ENCODE measurements around the gene SCN11A.

Gene SCN11A

GRCh38 chr3:39028546-39028945, 23.2 kb downstream of the SCN11A start:
- no peak for DNase-seq (ENCODE audit: low spot score in 2 of 2)
- no peaks in the 10 kb centered on the region for H3K9me3 Mint-ChIP-seq
- no peaks in the 10 kb centered on the region for H3K4me1 Mint-ChIP-seq

GRCh38 chr3:39025222-39025970, 26.3 kb downstream of the SCN11A start:
- Mint-ChIP-seq H3K4me3 (no peak overlapping the region), H3K27ac (no peak overlapping the region), H3K9me3 (no peaks in the 10 kb centered on the region), H3K4me1 (no peaks in the 10 kb centered on the region), H3K36me3 (no peaks in the 10 kb centered on the region)
- DNase-seq (ENCODE audit: low spot score in 2 of 2) (no peak), ATAC-seq (no peak)

More at GRCh38 chr3:39028546-39028945, 23.2 kb downstream of the SCN11A start:
- no peak overlapping the region for H3K27ac Mint-ChIP-seq
- no peak for ATAC-seq
- no peak overlapping the region for H3K4me3 Mint-ChIP-seq
- no peaks in the 10 kb centered on the region for H3K36me3 Mint-ChIP-seq

GRCh38 chr3:39024497-39024896, 27.2 kb downstream of the SCN11A start:
- Mint-ChIP-seq H3K4me3 (no peak overlapping the region), H3K27ac (no peak overlapping the region)

GRCh38 chr3:39022286-39022630, 29.5 kb downstream of the SCN11A start:
- H3K9me3 Mint-ChIP-seq: no peaks in the 10 kb centered on the region
- no peak overlapping the region for H3K27ac Mint-ChIP-seq
- H3K4me3 Mint-ChIP-seq: no peak overlapping the region
- H3K4me1 Mint-ChIP-seq: no peaks in the 10 kb centered on the region
- H3K36me3 Mint-ChIP-seq: no peaks in the 10 kb centered on the region
- no peak for DNase-seq (ENCODE audit: low spot score in 2 of 2)
- ATAC-seq: no peak

More at GRCh38 chr3:39024497-39024896, 27.2 kb downstream of the SCN11A start:
- ATAC-seq: no peak
- Mint-ChIP-seq H3K4me1 (no peaks in the 10 kb centered on the region), H3K9me3 (no peaks in the 10 kb centered on the region), H3K36me3 (no peaks in the 10 kb centered on the region)
- DNase-seq (ENCODE audit: low spot score in 2 of 2): no peak

- DNase-seq (ENCODE audit: low spot score in 2 of 2) (no peak), ATAC-seq (no peak)
- no peaks in the 10 kb centered on the region for H3K4me1 Mint-ChIP-seq
- no peak overlapping the region for H3K27ac Mint-ChIP-seq
- no peak overlapping the region for H3K4me3 Mint-ChIP-seq
- no peaks in the 10 kb centered on the region for H3K9me3 Mint-ChIP-seq
- no peaks in the 10 kb centered on the region for H3K36me3 Mint-ChIP-seq
These were observed 30.1 kb downstream of the SCN11A start for GRCh38 chr3:39021465-39022285.

- Mint-ChIP-seq H3K36me3 (no peaks in the 10 kb centered on the region), H3K4me3 (no peak overlapping the region), H3K9me3 (no peaks in the 10 kb centered on the region), H3K4me1 (no peaks in the 10 kb centered on the region), H3K27ac (no peak overlapping the region)
- ATAC-seq: no peak
- no peak for DNase-seq (ENCODE audit: low spot score in 2 of 2)
These were observed 30.7 kb downstream of the SCN11A start for GRCh38 chr3:39021029-39021428.

GRCh38 chr3:39019299-39019698, 32.4 kb downstream of the SCN11A start:
- DNase-seq (ENCODE audit: low spot score in 2 of 2) (no peak), ATAC-seq (no peak)
- H3K36me3 Mint-ChIP-seq: no peaks in the 10 kb centered on the region
- no peaks in the 10 kb centered on the region for H3K4me1 Mint-ChIP-seq
- H3K27ac Mint-ChIP-seq: no peak overlapping the region
- H3K4me3 Mint-ChIP-seq: no peak overlapping the region
- no peaks in the 10 kb centered on the region for H3K9me3 Mint-ChIP-seq

- no peaks in the 10 kb centered on the region for H3K4me1 Mint-ChIP-seq
- H3K27ac Mint-ChIP-seq: no peak overlapping the region
- H3K9me3 Mint-ChIP-seq: no peaks in the 10 kb centered on the region
- H3K36me3 Mint-ChIP-seq: no peaks in the 10 kb centered on the region
- no peak for DNase-seq (ENCODE audit: low spot score in 2 of 2)
- H3K4me3 Mint-ChIP-seq: no peak overlapping the region
- ATAC-seq: no peak
These were observed 36.3 kb downstream of the SCN11A start for GRCh38 chr3:39015418-39015817.

GRCh38 chr3:39013921-39014509, 37.7 kb downstream of the SCN11A start:
- Mint-ChIP-seq H3K4me3 (no peak overlapping the region), H3K9me3 (no peaks in the 10 kb centered on the region), H3K27ac (no peak overlapping the region), H3K36me3 (no peaks in the 10 kb centered on the region), H3K4me1 (no peaks in the 10 kb centered on the region)
- no peak for ATAC-seq
- DNase-seq (ENCODE audit: low spot score in 2 of 2): no peak

- H3K27ac Mint-ChIP-seq: no peak overlapping the region
- H3K9me3 Mint-ChIP-seq: no peaks in the 10 kb centered on the region
- no peaks in the 10 kb centered on the region for H3K4me1 Mint-ChIP-seq
- ATAC-seq: no peak
- H3K36me3 Mint-ChIP-seq: no peaks in the 10 kb centered on the region
- DNase-seq (ENCODE audit: low spot score in 2 of 2): no peak
- H3K4me3 Mint-ChIP-seq: no peak overlapping the region
These were observed 38.5 kb downstream of the SCN11A start for GRCh38 chr3:39013289-39013688.

GRCh38 chr3:39011191-39011736, 40.5 kb downstream of the SCN11A start:
- H3K36me3 Mint-ChIP-seq: no peaks in the 10 kb centered on the region
- ATAC-seq: no peak
- H3K4me1 Mint-ChIP-seq: no peaks in the 10 kb centered on the region
- H3K9me3 Mint-ChIP-seq: no peaks in the 10 kb centered on the region
- no peak overlapping the region for H3K27ac Mint-ChIP-seq
- H3K4me3 Mint-ChIP-seq: no peak overlapping the region
- no peak for DNase-seq (ENCODE audit: low spot score in 2 of 2)

GRCh38 chr3:39005295-39005694, 46.4 kb downstream of the SCN11A start:
- H3K9me3 Mint-ChIP-seq: no peaks in the 10 kb centered on the region
- no peak for DNase-seq (ENCODE audit: low spot score in 2 of 2)
- no peak overlapping the region for H3K4me3 Mint-ChIP-seq
- no peak for ATAC-seq
- H3K36me3 Mint-ChIP-seq: no peaks in the 10 kb centered on the region
- no peak overlapping the region for H3K27ac Mint-ChIP-seq
- no peaks in the 10 kb centered on the region for H3K4me1 Mint-ChIP-seq
